Loucy (cell line): Measurements from ENCODE around the gene MILR1.

Experiments
- H2AFZ ChIP-seq: fragments of 200-600 bp; sonication (generic); 2 replicates; pipeline ENCODE4 v1.6.0; 2016; ENCODE audit warnings: antibody characterized with exemption, mild to moderate bottlenecking, low read length, moderate library complexity
- H3F3A ChIP-seq: fragments of 200-600 bp; 2 replicates; pipeline ENCODE4 v1.6.0; 2016; ENCODE audit warnings: antibody characterized with exemption, low read depth, mild to moderate bottlenecking
- H3K27me3 ChIP-seq: fragments of 200-600 bp; sonication (generic); 2 replicates; pipeline ENCODE4 v1.6.1; 2014; ENCODE audit warnings: low read length, mild to moderate bottlenecking; ENCODE audit not compliant: insufficient read depth, poor library complexity, severe bottlenecking
- H3K36me3 ChIP-seq: fragments of 200-600 bp; sonication (generic); 2 replicates; pipeline ENCODE4 v1.6.1; 2016; ENCODE audit warnings: low read length; ENCODE audit not compliant: insufficient read depth
- H3K4me1 ChIP-seq: fragments of 200-600 bp; sonication (generic); 2 replicates; pipeline ENCODE4 v1.5.1; 2014; ENCODE audit warnings: low read length, mild to moderate bottlenecking; ENCODE audit not compliant: insufficient read depth, poor library complexity, severe bottlenecking
- H3K4me2 ChIP-seq: fragments of 200-600 bp; sonication (generic); 2 replicates; pipeline ENCODE4 v1.6.0; 2014; ENCODE audit warnings: antibody characterized with exemption, low read length, low read depth, mild to moderate bottlenecking; ENCODE audit not compliant: poor library complexity, severe bottlenecking
- H3K4me3 ChIP-seq: fragments of 200-600 bp; sonication (generic); 2 replicates; pipeline ENCODE4 v1.5.1; 2014; ENCODE audit warnings: low read length, mild to moderate bottlenecking, mixed read lengths; ENCODE audit not compliant: poor library complexity, severe bottlenecking
- H3K79me2 ChIP-seq: fragments of 200-600 bp; sonication (generic); 2 replicates; pipeline ENCODE4 v1.6.1; 2014; ENCODE audit warnings: low read length; ENCODE audit not compliant: insufficient read depth
- H3K9ac ChIP-seq: fragments of 200-600 bp; sonication (generic); 2 replicates; pipeline ENCODE4 v1.6.0; 2014; ENCODE audit warnings: mild to moderate bottlenecking, low read depth, low read length, moderate library complexity; ENCODE audit not compliant: poor library complexity, severe bottlenecking
- H3K9me2 ChIP-seq: fragments of 200-600 bp; sonication (generic); replicated peaks from 2 replicates; pipeline ENCODE4 v1.6.1; 2016; ENCODE audit warnings: low read depth, low read length, mixed read lengths
- H3K9me3 ChIP-seq: fragments of 200-600 bp; sonication (generic); 2 replicates; pipeline ENCODE4 v1.6.1; 2014; ENCODE audit warnings: mild to moderate bottlenecking, antibody characterized with exemption, low read length, low read depth; ENCODE audit not compliant: insufficient read depth
- H4K20me1 ChIP-seq: fragments of 200-600 bp; sonication (generic); 2 replicates; pipeline ENCODE4 v1.6.0; 2014; ENCODE audit warnings: antibody characterized with exemption, low read length, mild to moderate bottlenecking; ENCODE audit not compliant: insufficient read depth, poor library complexity, severe bottlenecking
- EZH2phosphoT487 ChIP-seq: fragments of 200-600 bp; IDR thresholded peaks from 2 replicates; pipeline ENCODE4 v1.6.1; 2018; ENCODE audit warnings: antibody characterized with exemption, mild to moderate bottlenecking, moderate library complexity, borderline replicate concordance
- TF ChIP-seq, protein P1 (sequence below): fragments of 200-600 bp; sonication (generic); conservative IDR thresholded peaks from 2 replicates; pipeline ENCODE4 v1.5.1; 2014; ENCODE audit warnings: mild to moderate bottlenecking, antibody characterized with exemption, low read length

The MILR1 gene

DNA sequence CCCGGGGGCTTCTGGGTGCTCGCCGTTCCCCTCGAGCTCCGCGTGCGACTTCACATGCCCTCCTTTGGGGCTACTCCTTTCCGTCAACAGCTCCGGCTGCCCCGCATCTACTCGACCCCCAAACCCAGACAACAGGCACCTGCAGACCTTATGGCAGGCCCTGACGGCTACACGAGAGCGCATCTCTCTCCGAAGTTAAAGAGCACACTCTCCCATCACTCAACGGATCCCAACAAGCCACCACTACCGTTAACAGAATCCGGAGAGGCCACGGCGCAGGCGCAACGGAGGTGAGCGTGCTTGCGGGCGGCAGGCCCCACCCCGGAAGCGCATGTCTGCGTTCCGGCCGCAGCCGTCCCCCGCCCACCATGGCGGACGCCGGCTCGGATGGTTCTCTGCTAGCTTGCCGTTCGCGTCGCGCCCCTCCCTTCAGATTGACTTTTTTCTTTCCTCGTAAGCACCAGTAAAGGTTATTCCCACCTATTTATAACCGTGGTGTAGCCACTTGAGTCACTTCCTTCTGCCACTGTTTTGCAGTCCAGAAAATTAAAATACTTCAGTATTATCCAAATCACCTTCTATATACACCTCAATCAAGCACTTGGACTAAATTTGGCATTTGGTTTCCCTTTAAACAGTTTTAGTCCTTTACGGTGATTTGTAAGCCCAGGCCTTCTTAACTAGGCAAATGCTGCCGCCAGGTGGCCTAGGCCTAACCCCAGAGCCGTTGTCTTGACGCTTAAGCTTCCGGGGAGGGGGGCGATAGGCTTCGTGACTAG lies 48.1 kb downstream of the MILR1 start, which contains the start of gene POLG2:
POLG2 (minus strand) TSS at position 269 of the 779 bp plus-strand sequence; CDS start at position 183, 86 bp downstream.
- peaks cover 38% of the 10 kb centered on the region for H3F3A ChIP-seq
- peaks cover 41% of the 10 kb centered on the region for H3K36me3 ChIP-seq
- H3K4me3 ChIP-seq: peak within 1 kb of the TSS; percentile 93
- peak within 1 kb of the TSS; percentile 92 for H3K9ac ChIP-seq
- peak within 1 kb of the TSS; percentile 79 for H2AFZ ChIP-seq
- H3K9me3 ChIP-seq: no peaks in the 10 kb centered on the region
- peaks cover 77% of the 10 kb centered on the region for H3K79me2 ChIP-seq
- H3K27me3 ChIP-seq: no peaks in the 10 kb centered on the region
- H3K4me2 ChIP-seq: peak within 1 kb of the TSS; percentile 85
- peaks cover 39% of the 10 kb centered on the region for H3K4me1 ChIP-seq
- no peak for TF ChIP-seq EZH2phosphoT487
- TF ChIP-seq, protein P1, sequence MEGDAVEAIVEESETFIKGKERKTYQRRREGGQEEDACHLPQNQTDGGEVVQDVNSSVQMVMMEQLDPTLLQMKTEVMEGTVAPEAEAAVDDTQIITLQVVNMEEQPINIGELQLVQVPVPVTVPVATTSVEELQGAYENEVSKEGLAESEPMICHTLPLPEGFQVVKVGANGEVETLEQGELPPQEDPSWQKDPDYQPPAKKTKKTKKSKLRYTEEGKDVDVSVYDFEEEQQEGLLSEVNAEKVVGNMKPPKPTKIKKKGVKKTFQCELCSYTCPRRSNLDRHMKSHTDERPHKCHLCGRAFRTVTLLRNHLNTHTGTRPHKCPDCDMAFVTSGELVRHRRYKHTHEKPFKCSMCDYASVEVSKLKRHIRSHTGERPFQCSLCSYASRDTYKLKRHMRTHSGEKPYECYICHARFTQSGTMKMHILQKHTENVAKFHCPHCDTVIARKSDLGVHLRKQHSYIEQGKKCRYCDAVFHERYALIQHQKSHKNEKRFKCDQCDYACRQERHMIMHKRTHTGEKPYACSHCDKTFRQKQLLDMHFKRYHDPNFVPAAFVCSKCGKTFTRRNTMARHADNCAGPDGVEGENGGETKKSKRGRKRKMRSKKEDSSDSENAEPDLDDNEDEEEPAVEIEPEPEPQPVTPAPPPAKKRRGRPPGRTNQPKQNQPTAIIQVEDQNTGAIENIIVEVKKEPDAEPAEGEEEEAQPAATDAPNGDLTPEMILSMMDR: peak; percentile 76
- peaks cover 64% of the 10 kb centered on the region for H4K20me1 ChIP-seq
- H3K9me2 ChIP-seq: no peaks in the 10 kb centered on the region

DNA sequence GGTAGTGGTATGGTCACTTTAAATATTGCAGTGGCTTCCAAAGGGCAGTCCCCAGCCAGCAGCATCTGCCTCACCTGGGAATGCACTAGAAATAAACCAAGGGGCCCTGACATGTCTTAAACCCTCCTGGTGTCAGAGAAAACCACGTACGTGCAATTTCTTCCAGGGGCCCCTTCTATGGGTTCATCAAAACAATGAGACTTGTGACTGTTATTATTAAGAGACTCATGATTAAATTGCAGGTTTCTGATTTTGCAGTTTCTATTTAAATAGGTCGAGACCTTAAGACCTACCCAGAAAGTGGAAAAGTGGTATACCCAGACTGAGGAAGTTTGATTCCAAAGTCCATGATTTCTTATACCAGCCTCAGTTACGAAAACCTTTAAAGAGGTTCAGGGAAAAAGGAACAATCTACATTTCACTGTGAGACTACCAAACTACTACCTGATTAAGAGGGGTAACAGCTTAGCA lies 48.7 kb downstream of the MILR1 start:
- peaks cover 83% of the 10 kb centered on the region for H3K79me2 ChIP-seq
- H3K4me1 ChIP-seq: peaks cover 38% of the 10 kb centered on the region
- peak overlapping the region; percentile 85 for H3K4me2 ChIP-seq
- H2AFZ ChIP-seq: no peak overlapping the region
- H3F3A ChIP-seq: peaks cover 42% of the 10 kb centered on the region
- H3K36me3 ChIP-seq: peaks cover 47% of the 10 kb centered on the region
- H3K9ac ChIP-seq: peak overlapping the region; percentile 92
- no peaks in the 10 kb centered on the region for H3K9me3 ChIP-seq
- no peaks in the 10 kb centered on the region for H3K9me2 ChIP-seq
- TF ChIP-seq EZH2phosphoT487: no peak
- TF ChIP-seq, protein P1: no peak
- H3K27me3 ChIP-seq: no peaks in the 10 kb centered on the region
- peaks cover 70% of the 10 kb centered on the region for H4K20me1 ChIP-seq
- peak overlapping the region; percentile 93 for H3K4me3 ChIP-seq

DNA sequence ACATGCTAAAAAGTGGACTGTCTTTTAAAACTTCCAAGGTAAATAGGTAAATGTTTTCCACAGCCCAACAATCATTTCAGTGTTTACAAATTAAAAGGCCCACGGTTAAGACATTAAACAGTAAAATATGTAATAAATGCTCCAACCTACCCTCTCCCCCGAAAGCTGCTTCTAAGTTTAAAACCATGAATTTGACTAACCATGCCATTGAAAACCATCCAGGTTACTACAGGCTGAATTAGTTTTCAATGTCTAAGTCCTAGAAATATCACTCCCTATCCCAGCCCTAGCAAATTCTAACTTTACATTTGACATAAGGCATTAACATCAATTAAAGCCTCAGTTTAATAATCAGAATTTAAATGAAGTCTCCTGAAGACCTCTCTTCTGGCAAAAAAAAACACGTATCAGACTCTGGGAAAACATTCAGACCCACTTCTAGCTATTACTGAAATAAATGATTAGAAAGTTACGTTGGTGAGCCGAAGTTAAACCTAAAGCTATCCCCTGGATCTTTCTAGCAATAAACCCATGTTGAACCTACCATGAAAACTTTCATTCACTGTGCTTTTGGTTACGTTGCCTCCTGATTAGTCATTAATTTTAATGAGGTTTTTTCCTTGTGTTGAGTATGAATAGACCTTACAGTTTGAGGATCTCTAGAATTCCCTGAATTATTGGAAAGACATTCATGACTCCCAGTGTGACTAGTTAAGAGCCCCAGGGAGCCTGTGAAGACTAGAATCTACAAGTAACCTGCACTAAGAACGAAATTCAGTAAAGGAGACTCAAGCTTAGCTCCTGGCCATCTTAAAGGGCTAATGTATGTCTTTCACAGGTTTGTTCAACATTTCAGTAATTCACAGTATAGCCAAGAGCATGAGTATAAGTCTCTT lies 49.6 kb downstream of the MILR1 start:
- no peak overlapping the region for H3K9ac ChIP-seq
- peak overlapping the region; percentile 85 for H3K4me2 ChIP-seq
- H3K4me3 ChIP-seq: peak overlapping the region; percentile 93
- peaks cover 42% of the 10 kb centered on the region for H3F3A ChIP-seq
- peaks cover 85% of the 10 kb centered on the region for H3K79me2 ChIP-seq
- no peak for TF ChIP-seq EZH2phosphoT487
- TF ChIP-seq, protein P1: no peak
- no peak overlapping the region for H2AFZ ChIP-seq
- H3K9me2 ChIP-seq: no peaks in the 10 kb centered on the region
- H3K4me1 ChIP-seq: peaks cover 40% of the 10 kb centered on the region
- H4K20me1 ChIP-seq: peaks cover 74% of the 10 kb centered on the region
- no peaks in the 10 kb centered on the region for H3K9me3 ChIP-seq
- no peaks in the 10 kb centered on the region for H3K27me3 ChIP-seq
- peaks cover 57% of the 10 kb centered on the region for H3K36me3 ChIP-seq
